ENCODE results near the gene SMARCA4. TPM values are rescaled to one million over a fixed set of nuclear protein-coding genes. Genes with fewer than 3 reads are reported as not detected.

Gene SMARCA4
- total and polyA plus RNA-seq, 4 donors = 15.9 to 35.4 (median 22.5) TPM

- Histone ChIP-seq H3K9me3 (ENCODE audit: control insufficient read depth in 4 of 4, low read length in 3 of 4) (no peaks in the 10 kb centered on the region), H3K4me3 (ENCODE audit: low read depth in 1 of 3, low read length in 3 of 3) (no peak overlapping the region), H3K9ac (ENCODE audit: low read depth in 1 of 2, low read length in 2 of 2) (no peak overlapping the region), H3K4me1 (ENCODE audit: control insufficient read depth in 4 of 4, insufficient read depth in 4 of 4, low read length in 3 of 4) (no peaks in the 10 kb centered on the region), H3K27ac (ENCODE audit: low read depth in 1 of 2, low read length in 2 of 2) (no peak overlapping the region), H3K27me3 (ENCODE audit: control insufficient read depth in 4 of 4, insufficient read depth in 4 of 4, low read length in 3 of 4) (no peaks in the 10 kb centered on the region), H3K36me3 (ENCODE audit: control insufficient read depth in 4 of 4, insufficient read depth in 3 of 4, low read depth in 1 of 4, low read length in 3 of 4) (peaks cover 12 to 51% (median 19%) of the 10 kb centered on the region in 4 donors)
- TF ChIP-seq ZBTB33 (IDR thresholded peaks at IDR 0.05) (no peak), FOXA2 (IDR thresholded peaks at IDR 0.05) (no peak), HNF4A (conservative IDR thresholded peaks at IDR 0.05) (no peak), RAD21 (IDR thresholded peaks at IDR 0.05) (no peak), RXRA (IDR thresholded peaks at IDR 0.05) (no peak), EGR1 (IDR thresholded peaks at IDR 0.05; ENCODE audit: low read depth in 2 of 2) (no peak), MAX (IDR thresholded peaks at IDR 0.05) (no peak), JUND (IDR thresholded peaks at IDR 0.05) (no peak), CTCF (IDR thresholded peaks at IDR 0.05; ENCODE audit: low read depth, low read length, missing input control) (no peak), SP1 (IDR thresholded peaks at IDR 0.05) (no peak)
- 96% methylated on average over 32 of the region's 32 CpGs for WGBS
- no peak for DNase-seq (ENCODE audit: low spot score)
These were observed 26.9 kb downstream of the SMARCA4 start for GRCh38 chr19:10987571-10988297.

- TF ChIP-seq TAF1 (conservative IDR thresholded peaks at IDR 0.05) (no peak), SP1 (IDR thresholded peaks at IDR 0.05) (no peak), HNF4G (IDR thresholded peaks at IDR 0.05) (no peak), FOXA1 (IDR thresholded peaks at IDR 0.05) (no peak), MAX (IDR thresholded peaks at IDR 0.05) (no peak), REST (IDR thresholded peaks at IDR 0.05) (no peak), FOXA2 (IDR thresholded peaks at IDR 0.05) (no peak)
- no peak for DNase-seq (ENCODE audit: low spot score)
These were observed 27.6 kb downstream of the SMARCA4 start for GRCh38 chr19:10988380-10988779.

More at GRCh38 chr19:10988380-10988779, 27.6 kb downstream of the SMARCA4 start:
- H3K4me3 ChIP-seq (ENCODE audit: low read depth in 1 of 3, low read length in 3 of 3) = no peak overlapping the region
- no peak overlapping the region for H3K9ac ChIP-seq (ENCODE audit: low read depth in 1 of 2, low read length in 2 of 2)
- H3K36me3 ChIP-seq (ENCODE audit: control insufficient read depth in 4 of 4, insufficient read depth in 3 of 4, low read depth in 1 of 4, low read length in 3 of 4) = peaks cover 12 to 54% (median 20%) of the 10 kb centered on the region in 4 donors
- no peaks in the 10 kb centered on the region for H3K9me3 ChIP-seq (ENCODE audit: control insufficient read depth in 4 of 4, low read length in 3 of 4)
- H3K27me3 ChIP-seq (ENCODE audit: control insufficient read depth in 4 of 4, insufficient read depth in 4 of 4, low read length in 3 of 4) = no peaks in the 10 kb centered on the region
- H3K27ac ChIP-seq (ENCODE audit: low read depth in 1 of 2, low read length in 2 of 2) = no peak overlapping the region
- 97% methylated on average over 2 of the region's 2 CpGs for WGBS
- no peaks in the 10 kb centered on the region for H3K4me1 ChIP-seq (ENCODE audit: control insufficient read depth in 4 of 4, insufficient read depth in 4 of 4, low read length in 3 of 4)

All from liver (tissue), 9 donors.